Spleen (tissue), 11 donors: ENCODE results near the gene PRSS1. TPM values are rescaled to one million over a fixed set of nuclear protein-coding genes. Genes with fewer than 3 reads are reported as not detected.

ENCODE experiments used
- DNase-seq: peaks from one replicate; pipeline ENCODE4 v3.0.0-alpha.2; 2020
- H3K27ac ChIP-seq, 8 donors: fragments of 200-600 bp; sonication (generic) in 7 of 8; 1 replicate in 4 of 8; 2 replicates in 4 of 8; pipeline versions ENCODE4 v1.5.0 to v1.8.0; 2016 to 2021; ENCODE audit warnings: inconsistent platforms in 4 of 8, mild to moderate bottlenecking in 4 of 8, moderate library complexity in 1 of 8
- H3K27me3 ChIP-seq, 7 donors: fragments of 200-600 bp; sonication (generic) in 6 of 7; replicated peaks in 1 of 7; 1 replicate in 4 of 7; 2 replicates in 3 of 7; pipeline versions ENCODE4 v1.5.0 to v1.8.0; 2016 to 2021; ENCODE audit warnings: inconsistent platforms in 3 of 7, mild to moderate bottlenecking in 1 of 7
- H3K36me3 ChIP-seq, 6 donors: fragments of 200-600 bp; sonication (generic) in 5 of 6; 1 replicate in 4 of 6; 2 replicates in 2 of 6; pipeline versions ENCODE4 v1.5.0 to v1.8.0; 2016 to 2021; ENCODE audit warnings: inconsistent platforms in 2 of 6
- H3K4me1 ChIP-seq, 6 donors: fragments of 200-600 bp; sonication (generic) in 5 of 6; 1 replicate in 3 of 6; 2 replicates in 3 of 6; pipeline versions ENCODE4 v1.5.0 to v1.8.0; 2016 to 2021; ENCODE audit warnings: inconsistent platforms in 3 of 6
- H3K4me3 ChIP-seq, 8 donors: fragments of 200-600 bp; sonication (generic) in 7 of 8; 1 replicate in 4 of 8; 2 replicates in 4 of 8; pipeline versions ENCODE4 v1.5.0 to v1.8.0; 2016 to 2021; ENCODE audit warnings: inconsistent platforms in 4 of 8, mild to moderate bottlenecking in 4 of 8, moderate library complexity in 2 of 8
- H3K9me3 ChIP-seq, 8 donors: fragments of 200-600 bp; sonication (generic) in 7 of 8; 1 replicate in 4 of 8; 2 replicates in 4 of 8; pipeline versions ENCODE4 v1.5.0 to v1.8.0; 2016 to 2021; ENCODE audit warnings: inconsistent platforms in 4 of 8
- CTCF ChIP-seq, 11 experiments: fragments of 200-600 bp in 7 of 11; fragments of 450-650 bp in 4 of 11; sonication (generic) in 4 of 11; IDR thresholded peaks in 8 of 11; conservative IDR thresholded peaks in 3 of 11; 1 replicate in 7 of 11; 2 replicates in 4 of 11; pipeline versions ENCODE4 v1.4.0 to v1.8.0; 2016 to 2021; ENCODE audit warnings: antibody characterized with exemption in 11 of 11, inconsistent platforms in 4 of 11, mild to moderate bottlenecking in 1 of 11
- POLR2A ChIP-seq, 3 donors: fragments of 450-650 bp; IDR thresholded peaks; one replicate each; pipeline ENCODE4 v1.5.1; 2017; ENCODE audit warnings: antibody characterized with exemption in 3 of 3, mild to moderate bottlenecking in 1 of 3
- POLR2AphosphoS5 ChIP-seq, 3 donors: sonication (generic); formaldehyde crosslinking; IDR thresholded peaks; one replicate each; pipeline ENCODE4 v1.5.1; 2017; ENCODE audit warnings: antibody characterized with exemption in 3 of 3
- WGBS, 5 donors: extraction: QIAGEN DNeasy Blood & Tissue Kit in 3 of 5; methylation state at CpG; one replicate each; pipeline versions ENCODE4 v1.1.5 to v1.1.7; 2013 to 2018; 5-methylcytosine and 5-hydroxymethylcytosine counted together
- intact Hi-C: fragments of 100-400 bp; cut with DNase I; formaldehyde crosslinking; loops from one replicate; pipeline ENCODE4 v1.15.0; 2023; ENCODE audit warnings: low total_unique reads
- polyA plus RNA-seq, 3 donors: library from polyadenylated mRNA; stranded (reverse); fragments of 200-250 nt; gene quantifications; one replicate each; pipeline ENCODE4 v1.2.1, GENCODE V29; 2013
- total RNA-seq, 7 donors: library from RNA; depleted of rRNA in 3 of 7; stranded (reverse); fragments of >200 nt in 3 of 7; fragmentation: NEBNext Ultra II Directional in 4 of 7; extraction: Animal tissue kit (Norgen Biotek cat#: 25700) in 4 of 7; gene quantifications; one replicate each; pipeline versions ENCODE4 v1.1.0 to v1.2.1, GENCODE V29; 2016 to 2021
- donor health status: healthy with polysubstance abuse.
- donor health status: DM: no; HTN: no; CAD: no; lungs with moderate emphysema.
- donor health status: DM: no; HTN: no; CAD: no.
- donor health status: Bipolar disorder and iron deficiency.
- donor health status: healthy.
- donor health status: DM: no; HTN: no; CAD: no.
- donor health status: DM: yes; HTN: yes; CAD: no.

PRSS1 gene
- total and polyA plus RNA-seq, 10 donors, result 0.88 to 6.3 (median 2.2) TPM; not detected in 4

GRCh38 chr7:142771353-142771723 is 22.1 kb downstream of the PRSS1 start:
- Histone ChIP-seq H3K9me3 (no peaks in the 10 kb centered on the region), H3K4me1 (peaks cover 0 to 12% (median 0%) of the 10 kb centered on the region in 6 donors), H3K36me3 (no peaks in the 10 kb centered on the region), H3K4me3 (no peak overlapping the region), H3K27ac (no peak overlapping the region), H3K27me3 (no peaks in the 10 kb centered on the region)
- intact Hi-C loops, result loop anchor here (10.0 kb wide), 1 partner anchor 147 kb away; no protein-coding TSS in a partner anchor
- WGBS, 5 donors, result 51 to 65% (median 53%) methylated on average over 5 of the region's 5 CpGs
- DNase-seq, result no peak
- TF ChIP-seq CTCF (IDR thresholded peaks at IDR 0.05 in 8 of 11, conservative IDR thresholded peaks at IDR 0.05 in 3 of 11) (no peak), POLR2AphosphoS5 (IDR thresholded peaks at IDR 0.05) (no peak), POLR2A (IDR thresholded peaks at IDR 0.05) (no peak)

- H3K27ac ChIP-seq, result no peak overlapping the region
- no peaks in the 10 kb centered on the region for H3K27me3 ChIP-seq
- no peaks in the 10 kb centered on the region for H3K9me3 ChIP-seq
- DNase-seq, result no peak
- H3K36me3 ChIP-seq, result no peaks in the 10 kb centered on the region
- peaks cover 0 to 12% (median 0%) of the 10 kb centered on the region in 6 donors for H3K4me1 ChIP-seq
- intact Hi-C loops, result loop anchor here (10.0 kb wide), 1 partner anchor 147 kb away; no protein-coding TSS in a partner anchor
- no peak overlapping the region for H3K4me3 ChIP-seq
- TF ChIP-seq POLR2AphosphoS5 (IDR thresholded peaks at IDR 0.05) (no peak), POLR2A (IDR thresholded peaks at IDR 0.05) (no peak), CTCF (IDR thresholded peaks at IDR 0.05 in 8 of 11, conservative IDR thresholded peaks at IDR 0.05 in 3 of 11) (no peak)
- 58 to 74% (median 65%) methylated on average over 6 of the region's 6 CpGs for WGBS, 5 donors
Observed at GRCh38 chr7:142772051-142772450, 22.8 kb downstream of the PRSS1 start.

- Histone ChIP-seq H3K4me1 (peaks cover 0 to 12% (median 0%) of the 10 kb centered on the region in 6 donors), H3K4me3 (no peak overlapping the region), H3K36me3 (no peaks in the 10 kb centered on the region), H3K27ac (no peak overlapping the region), H3K27me3 (no peaks in the 10 kb centered on the region), H3K9me3 (no peaks in the 10 kb centered on the region)
- intact Hi-C loops, result loop anchor here (10.0 kb wide), 1 partner anchor 148 kb away; no protein-coding TSS in a partner anchor
- no peak for DNase-seq
- TF ChIP-seq CTCF (IDR thresholded peaks at IDR 0.05 in 8 of 11, conservative IDR thresholded peaks at IDR 0.05 in 3 of 11), result no peak
Observed at GRCh38 chr7:142772673-142773072, 23.4 kb downstream of the PRSS1 start.

- peaks cover 0 to 12% (median 0%) of the 10 kb centered on the region in 6 donors for H3K4me1 ChIP-seq
- H3K27me3 ChIP-seq, result no peaks in the 10 kb centered on the region
- DNase-seq, result no peak
- WGBS, 5 donors, result 71 to 93% (median 84%) methylated on average over 12 of the region's 12 CpGs
- no peak overlapping the region for H3K4me3 ChIP-seq
- H3K9me3 ChIP-seq, result no peaks in the 10 kb centered on the region
- intact Hi-C loops, result loop anchor here (10.0 kb wide), 1 partner anchor 148 kb away; no protein-coding TSS in a partner anchor
- no peak overlapping the region for H3K27ac ChIP-seq
- H3K36me3 ChIP-seq, result no peaks in the 10 kb centered on the region
- TF ChIP-seq CTCF (IDR thresholded peaks at IDR 0.05 in 8 of 11, conservative IDR thresholded peaks at IDR 0.05 in 3 of 11) (no peak), POLR2A (IDR thresholded peaks at IDR 0.05) (no peak), POLR2AphosphoS5 (IDR thresholded peaks at IDR 0.05) (no peak)
Observed at GRCh38 chr7:142773230-142773629, 24.0 kb downstream of the PRSS1 start.
